Retinal pigment epithelial cell (primary cell): Measurements from ENCODE around the gene PRAC1.
"Not testable (repeated sequence)": the region's sequence is repeated elsewhere in the genome, so short reads cannot be mapped to it uniquely, and the experiment has no call there.

Experiments
- DNase-seq: peaks from one replicate; pipeline ENCODE4 v3.0.0-alpha.2; 2010; ENCODE audit warnings: low read depth
- H3K4me3 ChIP-seq: 2 replicates; pipeline ENCODE4 v1.5.1; 2011; ENCODE audit warnings: mild to moderate bottlenecking, low read length, control low read depth, moderate library complexity
- TF ChIP-seq, protein P1 (sequence below): conservative IDR thresholded peaks from 2 replicates; pipeline ENCODE4 v1.5.1; 2011; ENCODE audit warnings: low read depth, low read length, control low read depth, inconsistent platforms

PRAC1 gene

DNA sequence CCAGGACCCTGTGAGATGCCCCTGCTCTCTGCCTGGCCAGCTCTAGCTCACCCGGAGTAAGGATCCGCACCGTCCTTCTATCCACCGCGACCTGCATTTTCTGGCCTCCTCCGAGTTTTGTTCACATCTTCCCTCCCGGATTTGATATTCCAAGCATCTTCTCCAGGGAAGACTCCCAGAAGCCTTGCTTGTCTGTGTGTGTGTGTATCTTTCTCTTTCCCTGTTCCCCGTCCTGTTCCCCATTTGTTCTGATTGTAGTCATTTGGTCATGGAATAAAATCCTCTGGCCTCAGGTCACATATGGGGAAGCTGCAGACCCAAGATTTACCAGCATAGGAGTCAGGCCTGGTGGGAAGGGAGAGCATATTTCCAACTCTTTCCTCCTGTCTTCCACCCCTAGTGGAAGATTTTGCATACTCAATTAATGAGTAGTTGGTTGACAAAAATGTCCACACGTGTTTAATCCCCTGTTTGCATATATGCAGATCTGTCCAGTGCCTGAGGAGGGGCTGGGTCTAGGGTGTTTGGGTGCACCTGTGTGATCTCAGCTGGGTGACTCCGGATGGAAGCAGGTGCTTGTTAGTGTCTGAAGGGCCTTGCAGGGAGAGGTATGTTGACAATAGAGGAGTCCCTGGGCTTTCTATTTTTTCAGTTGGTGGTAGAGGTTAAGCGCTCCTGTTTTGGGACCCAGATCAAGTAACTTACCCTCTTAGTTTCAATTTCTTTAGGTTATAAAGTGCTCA is 1.9 kb downstream of the PRAC1 start:
- no peak for DNase-seq
- H3K4me3 ChIP-seq = no peak overlapping the region
- TF ChIP-seq, protein P1, sequence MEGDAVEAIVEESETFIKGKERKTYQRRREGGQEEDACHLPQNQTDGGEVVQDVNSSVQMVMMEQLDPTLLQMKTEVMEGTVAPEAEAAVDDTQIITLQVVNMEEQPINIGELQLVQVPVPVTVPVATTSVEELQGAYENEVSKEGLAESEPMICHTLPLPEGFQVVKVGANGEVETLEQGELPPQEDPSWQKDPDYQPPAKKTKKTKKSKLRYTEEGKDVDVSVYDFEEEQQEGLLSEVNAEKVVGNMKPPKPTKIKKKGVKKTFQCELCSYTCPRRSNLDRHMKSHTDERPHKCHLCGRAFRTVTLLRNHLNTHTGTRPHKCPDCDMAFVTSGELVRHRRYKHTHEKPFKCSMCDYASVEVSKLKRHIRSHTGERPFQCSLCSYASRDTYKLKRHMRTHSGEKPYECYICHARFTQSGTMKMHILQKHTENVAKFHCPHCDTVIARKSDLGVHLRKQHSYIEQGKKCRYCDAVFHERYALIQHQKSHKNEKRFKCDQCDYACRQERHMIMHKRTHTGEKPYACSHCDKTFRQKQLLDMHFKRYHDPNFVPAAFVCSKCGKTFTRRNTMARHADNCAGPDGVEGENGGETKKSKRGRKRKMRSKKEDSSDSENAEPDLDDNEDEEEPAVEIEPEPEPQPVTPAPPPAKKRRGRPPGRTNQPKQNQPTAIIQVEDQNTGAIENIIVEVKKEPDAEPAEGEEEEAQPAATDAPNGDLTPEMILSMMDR = no peak

DNA sequence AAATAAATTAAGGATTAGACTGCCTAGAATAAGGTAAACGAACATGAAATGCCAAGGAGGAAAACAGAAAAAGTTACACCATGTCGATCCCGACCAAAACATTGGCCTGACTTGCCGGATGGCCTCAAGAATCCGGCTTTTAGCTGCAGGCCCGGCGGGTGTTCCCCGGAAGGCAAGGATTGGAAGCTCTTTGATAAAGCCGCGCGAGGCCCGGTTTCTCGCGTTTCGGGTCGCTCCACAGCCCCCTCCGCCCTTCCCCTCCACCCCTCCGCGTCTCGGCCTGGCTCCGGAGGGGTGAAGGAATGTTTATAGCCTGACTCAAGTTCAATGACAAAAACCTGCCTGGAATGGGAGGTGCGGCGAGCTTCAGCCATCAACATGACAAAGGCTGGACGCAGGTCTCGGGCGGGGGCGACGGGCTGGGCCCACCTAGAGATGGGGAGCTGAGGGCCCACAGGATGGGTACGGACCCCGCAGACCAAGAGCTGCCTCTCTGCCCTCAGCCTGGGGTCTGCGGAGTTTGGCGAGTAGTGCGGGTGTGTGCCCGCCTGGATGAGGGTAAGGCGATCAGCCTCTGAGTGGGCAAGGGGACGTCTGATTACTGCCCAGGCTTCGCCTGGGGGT is 2.6 kb downstream of the PRAC1 start:
- TF ChIP-seq, protein P1 = no peak
- no peak for DNase-seq
- no peak overlapping the region for H3K4me3 ChIP-seq

DNA sequence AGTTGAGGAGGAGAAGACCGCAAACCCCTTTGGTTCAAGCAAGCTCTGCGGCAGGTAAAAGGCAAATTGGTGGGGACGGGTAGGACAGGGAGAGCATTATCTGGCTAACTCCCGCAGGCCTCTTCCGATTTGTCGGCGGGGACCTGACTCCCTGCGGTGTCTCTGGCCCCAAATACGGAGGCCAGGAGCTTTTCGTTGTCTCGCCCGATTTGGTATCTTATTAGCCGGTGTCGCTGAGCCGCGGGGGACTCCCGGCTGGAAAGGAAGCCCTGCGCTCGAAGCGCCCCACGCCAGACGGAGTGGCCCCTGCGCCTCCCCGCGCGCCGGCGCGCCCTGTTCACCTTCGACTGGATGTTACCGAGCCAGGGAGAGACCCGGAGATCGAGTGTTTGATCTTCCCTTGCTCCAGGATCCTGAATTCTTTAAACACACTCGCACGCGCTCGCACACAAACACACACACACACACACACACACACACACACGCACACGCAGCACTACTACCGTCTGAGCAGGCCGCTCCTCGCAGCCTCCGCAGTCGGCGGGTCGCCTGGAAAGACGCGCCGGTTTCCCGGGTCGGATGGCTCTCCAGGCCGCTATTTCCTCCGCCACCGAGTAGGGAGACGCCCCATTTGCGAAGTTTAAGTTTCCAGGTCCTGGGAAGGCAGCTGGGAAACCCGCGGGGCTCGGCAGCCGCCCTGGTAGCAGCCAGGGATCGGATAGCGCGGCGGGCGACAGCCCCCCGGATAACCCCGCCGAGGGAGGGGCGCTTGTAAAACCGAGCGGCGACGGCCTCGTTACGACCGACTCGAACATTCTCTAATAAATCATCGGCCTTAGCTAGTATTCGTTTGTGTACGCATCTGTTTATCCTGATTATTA is 3.3 kb downstream of the PRAC1 start:
- DNase-seq = no peak
- TF ChIP-seq, protein P1 = no peak
- H3K4me3 ChIP-seq = no peak overlapping the region

- no peak overlapping the region for H3K4me3 ChIP-seq
- TF ChIP-seq, protein P1 = no peak
- DNase-seq = no peak
Observed at GRCh38 chr17:48718227-48718760, 4.0 kb downstream of the PRAC1 start.

- no peak overlapping the region for H3K4me3 ChIP-seq
- no peak for DNase-seq
- TF ChIP-seq, protein P1 = no peak
Observed at GRCh38 chr17:48717367-48718226, 4.7 kb downstream of the PRAC1 start.

DNA sequence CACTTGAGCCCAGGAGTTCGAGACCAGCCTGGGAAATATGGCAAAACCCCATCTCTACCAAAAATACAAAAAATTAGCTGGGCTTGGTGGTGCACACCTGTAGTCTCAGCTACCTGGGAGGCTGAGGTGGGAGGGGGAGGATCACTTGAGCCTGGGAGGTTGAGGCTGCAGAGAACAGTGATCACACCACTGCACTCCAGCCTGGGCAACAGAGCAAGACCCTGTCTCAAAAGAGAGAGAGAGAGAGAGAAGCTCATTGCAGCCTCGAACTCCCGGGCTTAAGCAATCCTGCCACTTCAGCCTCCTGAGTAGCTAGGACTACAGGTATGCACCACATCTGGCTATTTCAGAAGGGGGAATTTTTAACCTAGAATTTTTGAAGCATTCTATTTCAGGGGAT is 5.8 kb downstream of the PRAC1 start:
- not testable (repeated sequence) for DNase-seq, H3K4me3 ChIP-seq
